GM23338 (cell line): ENCODE data around the gene FRY. TPM values are rescaled to one million over a fixed set of nuclear protein-coding genes. Genes with fewer than 3 reads are reported as not detected.

Source experiments
- CREB1 ChIP-seq: fragments of 250-450 bp; sonication (Bioruptor Pico); IDR thresholded peaks from 2 replicates; pipeline ENCODE4 v1.5.0; 2020; ENCODE audit warnings: low read depth, mild to moderate bottlenecking, moderate library complexity
- EZH2 ChIP-seq: fragments of 200-600 bp; sonication (generic); IDR thresholded peaks from one replicate; pipeline ENCODE4 v1.8.0; 2017; ENCODE audit warnings: antibody characterized with exemption, mild to moderate bottlenecking, low read depth; ENCODE audit not compliant: unreplicated experiment
- REST ChIP-seq: IDR thresholded peaks from one replicate; pipeline ENCODE4 v1.6.1; 2018; ENCODE audit warnings: antibody characterized with exemption; ENCODE audit not compliant: unreplicated experiment
- ZNF331 ChIP-seq: fragments of 250-450 bp; sonication (Bioruptor Pico); IDR thresholded peaks from 2 replicates; pipeline ENCODE4 v1.5.0; 2020; ENCODE audit warnings: low read depth, mild to moderate bottlenecking, moderate library complexity
- polyA plus RNA-seq: library from polyadenylated mRNA; unstranded; fragments of >200 nt; fragmentation: Nextera tagmentation; extraction: Ambion mirVana; gene quantifications from 2 replicates; pipeline ENCODE4 v1.2.1, GENCODE V29; 2016
- total RNA-seq: library from RNA; depleted of rRNA; stranded (reverse); fragments of >200 nt; shearing (Covaris generic); gene quantifications from 2 replicates; pipeline ENCODE4 v1.2.3, GENCODE V29; 2014
- TF ChIP-seq, protein P1 (sequence below): fragments of 250-450 bp; sonication (Bioruptor Pico); IDR thresholded peaks from 2 replicates; pipeline ENCODE4 v1.5.0; 2020; ENCODE audit warnings: mild to moderate bottlenecking, moderate library complexity
- TF ChIP-seq, protein P2 (sequence below): IDR thresholded peaks from 2 replicates; pipeline ENCODE4 v1.6.1; 2016; ENCODE audit warnings: antibody characterized with exemption

Gene FRY
- total and polyA plus RNA-seq, 2 experiments from 2014 or later = 2.4 to 10.1 TPM

DNA sequence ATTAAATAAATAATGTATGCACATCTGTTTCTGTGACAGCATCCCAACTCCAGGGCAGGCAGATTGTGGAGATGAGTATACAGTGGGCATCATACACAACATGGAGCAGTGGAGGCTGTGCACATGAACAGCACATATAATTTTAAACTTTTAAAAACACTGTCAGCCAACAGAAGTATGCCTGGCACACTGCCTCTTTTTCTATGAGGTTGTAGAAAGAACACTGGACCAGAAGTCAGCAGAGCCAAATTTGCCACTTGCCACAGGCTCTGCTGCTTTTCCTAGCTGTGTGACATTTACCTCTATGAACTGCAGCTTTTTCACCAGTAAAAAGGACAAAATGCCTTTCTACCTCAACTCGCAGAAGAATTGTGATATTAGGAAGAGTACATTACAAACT lies 118.7 kb downstream of the FRY start (continued):
- TF ChIP-seq, protein P1, sequence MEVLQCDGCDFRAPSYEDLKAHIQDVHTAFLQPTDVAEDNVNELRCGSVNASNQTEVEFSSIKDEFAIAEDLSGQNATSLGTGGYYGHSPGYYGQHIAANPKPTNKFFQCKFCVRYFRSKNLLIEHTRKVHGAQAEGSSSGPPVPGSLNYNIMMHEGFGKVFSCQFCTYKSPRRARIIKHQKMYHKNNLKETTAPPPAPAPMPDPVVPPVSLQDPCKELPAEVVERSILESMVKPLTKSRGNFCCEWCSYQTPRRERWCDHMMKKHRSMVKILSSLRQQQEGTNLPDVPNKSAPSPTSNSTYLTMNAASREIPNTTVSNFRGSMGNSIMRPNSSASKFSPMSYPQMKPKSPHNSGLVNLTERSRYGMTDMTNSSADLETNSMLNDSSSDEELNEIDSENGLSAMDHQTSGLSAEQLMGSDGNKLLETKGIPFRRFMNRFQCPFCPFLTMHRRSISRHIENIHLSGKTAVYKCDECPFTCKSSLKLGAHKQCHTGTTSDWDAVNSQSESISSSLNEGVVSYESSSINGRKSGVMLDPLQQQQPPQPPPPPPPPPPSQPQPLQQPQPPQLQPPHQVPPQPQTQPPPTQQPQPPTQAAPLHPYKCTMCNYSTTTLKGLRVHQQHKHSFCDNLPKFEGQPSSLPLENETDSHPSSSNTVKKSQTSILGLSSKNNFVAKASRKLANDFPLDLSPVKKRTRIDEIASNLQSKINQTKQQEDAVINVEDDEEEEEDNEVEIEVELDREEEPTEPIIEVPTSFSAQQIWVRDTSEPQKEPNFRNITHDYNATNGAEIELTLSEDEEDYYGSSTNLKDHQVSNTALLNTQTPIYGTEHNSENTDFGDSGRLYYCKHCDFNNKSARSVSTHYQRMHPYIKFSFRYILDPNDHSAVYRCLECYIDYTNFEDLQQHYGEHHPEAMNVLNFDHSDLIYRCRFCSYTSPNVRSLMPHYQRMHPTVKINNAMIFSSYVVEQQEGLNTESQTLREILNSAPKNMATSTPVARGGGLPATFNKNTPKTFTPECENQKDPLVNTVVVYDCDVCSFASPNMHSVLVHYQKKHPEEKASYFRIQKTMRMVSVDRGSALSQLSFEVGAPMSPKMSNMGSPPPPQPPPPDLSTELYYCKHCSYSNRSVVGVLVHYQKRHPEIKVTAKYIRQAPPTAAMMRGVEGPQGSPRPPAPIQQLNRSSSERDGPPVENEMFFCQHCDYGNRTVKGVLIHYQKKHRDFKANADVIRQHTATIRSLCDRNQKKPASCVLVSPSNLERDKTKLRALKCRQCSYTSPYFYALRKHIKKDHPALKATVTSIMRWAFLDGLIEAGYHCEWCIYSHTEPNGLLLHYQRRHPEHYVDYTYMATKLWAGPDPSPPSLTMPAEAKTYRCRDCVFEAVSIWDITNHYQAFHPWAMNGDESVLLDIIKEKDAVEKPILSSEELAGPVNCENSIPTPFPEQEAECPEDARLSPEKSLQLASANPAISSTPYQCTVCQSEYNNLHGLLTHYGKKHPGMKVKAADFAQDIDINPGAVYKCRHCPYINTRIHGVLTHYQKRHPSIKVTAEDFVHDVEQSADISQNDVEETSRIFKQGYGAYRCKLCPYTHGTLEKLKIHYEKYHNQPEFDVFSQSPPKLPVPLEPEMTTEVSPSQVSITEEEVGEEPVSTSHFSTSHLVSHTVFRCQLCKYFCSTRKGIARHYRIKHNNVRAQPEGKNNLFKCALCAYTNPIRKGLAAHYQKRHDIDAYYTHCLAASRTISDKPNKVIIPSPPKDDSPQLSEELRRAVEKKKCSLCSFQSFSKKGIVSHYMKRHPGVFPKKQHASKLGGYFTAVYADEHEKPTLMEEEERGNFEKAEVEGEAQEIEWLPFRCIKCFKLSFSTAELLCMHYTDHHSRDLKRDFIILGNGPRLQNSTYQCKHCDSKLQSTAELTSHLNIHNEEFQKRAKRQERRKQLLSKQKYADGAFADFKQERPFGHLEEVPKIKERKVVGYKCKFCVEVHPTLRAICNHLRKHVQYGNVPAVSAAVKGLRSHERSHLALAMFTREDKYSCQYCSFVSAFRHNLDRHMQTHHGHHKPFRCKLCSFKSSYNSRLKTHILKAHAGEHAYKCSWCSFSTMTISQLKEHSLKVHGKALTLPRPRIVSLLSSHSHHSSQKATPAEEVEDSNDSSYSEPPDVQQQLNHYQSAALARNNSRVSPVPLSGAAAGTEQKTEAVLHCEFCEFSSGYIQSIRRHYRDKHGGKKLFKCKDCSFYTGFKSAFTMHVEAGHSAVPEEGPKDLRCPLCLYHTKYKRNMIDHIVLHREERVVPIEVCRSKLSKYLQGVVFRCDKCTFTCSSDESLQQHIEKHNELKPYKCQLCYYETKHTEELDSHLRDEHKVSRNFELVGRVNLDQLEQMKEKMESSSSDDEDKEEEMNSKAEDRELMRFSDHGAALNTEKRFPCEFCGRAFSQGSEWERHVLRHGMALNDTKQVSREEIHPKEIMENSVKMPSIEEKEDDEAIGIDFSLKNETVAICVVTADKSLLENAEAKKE (CRISPR knock-in tag) = no peak
- TF ChIP-seq ZNF331 (CRISPR knock-in tag) (no peak), EZH2 (no peak), REST (no peak), CREB1 (CRISPR knock-in tag) (no peak)
- TF ChIP-seq, protein P2, sequence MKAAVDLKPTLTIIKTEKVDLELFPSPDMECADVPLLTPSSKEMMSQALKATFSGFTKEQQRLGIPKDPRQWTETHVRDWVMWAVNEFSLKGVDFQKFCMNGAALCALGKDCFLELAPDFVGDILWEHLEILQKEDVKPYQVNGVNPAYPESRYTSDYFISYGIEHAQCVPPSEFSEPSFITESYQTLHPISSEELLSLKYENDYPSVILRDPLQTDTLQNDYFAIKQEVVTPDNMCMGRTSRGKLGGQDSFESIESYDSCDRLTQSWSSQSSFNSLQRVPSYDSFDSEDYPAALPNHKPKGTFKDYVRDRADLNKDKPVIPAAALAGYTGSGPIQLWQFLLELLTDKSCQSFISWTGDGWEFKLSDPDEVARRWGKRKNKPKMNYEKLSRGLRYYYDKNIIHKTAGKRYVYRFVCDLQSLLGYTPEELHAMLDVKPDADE = no peak
